ENCODE results near the gene IFNW1.
"Not testable (repeated sequence)": the region's sequence is repeated elsewhere in the genome, so short reads cannot be mapped to it uniquely, and the experiment has no call there.

Gene IFNW1

GRCh38 chr9:21153336-21154017 lies 11.8 kb upstream of the IFNW1 start:
- H3K4me1 ChIP-seq (ENCODE audit: control insufficient read depth, low read depth, low read length): no peaks in the 10 kb centered on the region
- no peaks in the 10 kb centered on the region for H3K9me3 ChIP-seq (ENCODE audit: control insufficient read depth, low read depth, low read length)
- H3K36me3 ChIP-seq (ENCODE audit: control insufficient read depth, low read depth, low read length): no peaks in the 10 kb centered on the region
- H3K4me3 ChIP-seq (ENCODE audit: low read length): no peak overlapping the region
- H3K27ac ChIP-seq (ENCODE audit: low read length): no peak overlapping the region
- H3K9ac ChIP-seq (ENCODE audit: low read length): no peak overlapping the region
- no peaks in the 10 kb centered on the region for H3K27me3 ChIP-seq (ENCODE audit: control insufficient read depth, insufficient read depth, low read length)

GRCh38 chr9:21144603-21145002 lies 3.0 kb upstream of the IFNW1 start:
- no peaks in the 10 kb centered on the region for H3K36me3 ChIP-seq (ENCODE audit: control insufficient read depth, low read depth, low read length)
- no peaks in the 10 kb centered on the region for H3K9me3 ChIP-seq (ENCODE audit: control insufficient read depth, low read depth, low read length)
- H3K4me3 ChIP-seq (ENCODE audit: low read length): no peak overlapping the region
- no peaks in the 10 kb centered on the region for H3K27me3 ChIP-seq (ENCODE audit: control insufficient read depth, insufficient read depth, low read length)
- no peaks in the 10 kb centered on the region for H3K4me1 ChIP-seq (ENCODE audit: control insufficient read depth, low read depth, low read length)
- no peak overlapping the region for H3K27ac ChIP-seq (ENCODE audit: low read length)
- no peak overlapping the region for H3K9ac ChIP-seq (ENCODE audit: low read length)

GRCh38 chr9:21137020-21137419 lies 4.6 kb downstream of the IFNW1 start:
- Histone ChIP-seq H3K36me3 (ENCODE audit: control insufficient read depth, low read depth, low read length) (no peaks in the 10 kb centered on the region), H3K27me3 (ENCODE audit: control insufficient read depth, insufficient read depth, low read length) (no peaks in the 10 kb centered on the region), H3K9ac (ENCODE audit: low read length) (no peak overlapping the region), H3K27ac (ENCODE audit: low read length) (no peak overlapping the region), H3K9me3 (ENCODE audit: control insufficient read depth, low read depth, low read length) (no peaks in the 10 kb centered on the region), H3K4me3 (ENCODE audit: low read length) (no peak overlapping the region), H3K4me1 (ENCODE audit: control insufficient read depth, low read depth, low read length) (no peaks in the 10 kb centered on the region)

- Histone ChIP-seq H3K4me3 (ENCODE audit: low read length) (no peak overlapping the region), H3K9me3 (ENCODE audit: control insufficient read depth, low read depth, low read length) (no peaks in the 10 kb centered on the region), H3K9ac (ENCODE audit: low read length) (no peak overlapping the region), H3K36me3 (ENCODE audit: control insufficient read depth, low read depth, low read length) (no peaks in the 10 kb centered on the region), H3K27ac (ENCODE audit: low read length) (no peak overlapping the region), H3K4me1 (ENCODE audit: control insufficient read depth, low read depth, low read length) (no peaks in the 10 kb centered on the region), H3K27me3 (ENCODE audit: control insufficient read depth, insufficient read depth, low read length) (no peaks in the 10 kb centered on the region)
Observed at GRCh38 chr9:21135736-21136135, 5.9 kb downstream of the IFNW1 start.

- not testable (repeated sequence) for H3K27me3 ChIP-seq (ENCODE audit: control insufficient read depth, insufficient read depth, low read length); H3K4me3 ChIP-seq (ENCODE audit: low read length); H3K36me3 ChIP-seq (ENCODE audit: control insufficient read depth, low read depth, low read length); H3K4me1 ChIP-seq (ENCODE audit: control insufficient read depth, low read depth, low read length); H3K9ac ChIP-seq (ENCODE audit: low read length); H3K27ac ChIP-seq (ENCODE audit: low read length); H3K9me3 ChIP-seq (ENCODE audit: control insufficient read depth, low read depth, low read length)
Observed at GRCh38 chr9:21128186-21128585, 13.4 kb downstream of the IFNW1 start.

- Histone ChIP-seq H3K27me3 (ENCODE audit: control insufficient read depth, insufficient read depth, low read length) (no peaks in the 10 kb centered on the region), H3K4me3 (ENCODE audit: low read length) (no peak overlapping the region), H3K4me1 (ENCODE audit: control insufficient read depth, low read depth, low read length) (no peaks in the 10 kb centered on the region), H3K36me3 (ENCODE audit: control insufficient read depth, low read depth, low read length) (no peaks in the 10 kb centered on the region), H3K9ac (ENCODE audit: low read length) (no peak overlapping the region), H3K9me3 (ENCODE audit: control insufficient read depth, low read depth, low read length) (no peaks in the 10 kb centered on the region), H3K27ac (ENCODE audit: low read length) (no peak overlapping the region)
Observed at GRCh38 chr9:21121595-21122251, 19.9 kb downstream of the IFNW1 start.

- H3K4me1 ChIP-seq (ENCODE audit: control insufficient read depth, low read depth, low read length): no peaks in the 10 kb centered on the region
- no peak overlapping the region for H3K9ac ChIP-seq (ENCODE audit: low read length)
- no peaks in the 10 kb centered on the region for H3K36me3 ChIP-seq (ENCODE audit: control insufficient read depth, low read depth, low read length)
- H3K9me3 ChIP-seq (ENCODE audit: control insufficient read depth, low read depth, low read length): no peaks in the 10 kb centered on the region
- no peaks in the 10 kb centered on the region for H3K27me3 ChIP-seq (ENCODE audit: control insufficient read depth, insufficient read depth, low read length)
- no peak overlapping the region for H3K4me3 ChIP-seq (ENCODE audit: low read length)
- H3K27ac ChIP-seq (ENCODE audit: low read length): no peak overlapping the region
Observed at GRCh38 chr9:21121079-21121478, 20.6 kb downstream of the IFNW1 start.

- no peaks in the 10 kb centered on the region for H3K9me3 ChIP-seq (ENCODE audit: control insufficient read depth, low read depth, low read length)
- H3K9ac ChIP-seq (ENCODE audit: low read length): no peak overlapping the region
- no peaks in the 10 kb centered on the region for H3K4me1 ChIP-seq (ENCODE audit: control insufficient read depth, low read depth, low read length)
- no peaks in the 10 kb centered on the region for H3K27me3 ChIP-seq (ENCODE audit: control insufficient read depth, insufficient read depth, low read length)
- no peak overlapping the region for H3K4me3 ChIP-seq (ENCODE audit: low read length)
- H3K36me3 ChIP-seq (ENCODE audit: control insufficient read depth, low read depth, low read length): no peaks in the 10 kb centered on the region
- no peak overlapping the region for H3K27ac ChIP-seq (ENCODE audit: low read length)
Observed at GRCh38 chr9:21119093-21119770, 22.4 kb downstream of the IFNW1 start.

GRCh38 chr9:21114311-21114710 lies 27.3 kb downstream of the IFNW1 start:
- Histone ChIP-seq H3K9me3 (ENCODE audit: control insufficient read depth, low read depth, low read length) (no peaks in the 10 kb centered on the region), H3K36me3 (ENCODE audit: control insufficient read depth, low read depth, low read length) (no peaks in the 10 kb centered on the region), H3K27ac (ENCODE audit: low read length) (no peak overlapping the region), H3K4me3 (ENCODE audit: low read length) (no peak overlapping the region), H3K27me3 (ENCODE audit: control insufficient read depth, insufficient read depth, low read length) (no peaks in the 10 kb centered on the region), H3K9ac (ENCODE audit: low read length) (no peak overlapping the region), H3K4me1 (ENCODE audit: control insufficient read depth, low read depth, low read length) (no peaks in the 10 kb centered on the region)

GRCh38 chr9:21110708-21111576 lies 30.7 kb downstream of the IFNW1 start:
- Histone ChIP-seq H3K9ac (ENCODE audit: low read length) (no peak overlapping the region), H3K4me1 (ENCODE audit: control insufficient read depth, low read depth, low read length) (no peaks in the 10 kb centered on the region), H3K4me3 (ENCODE audit: low read length) (no peak overlapping the region), H3K9me3 (ENCODE audit: control insufficient read depth, low read depth, low read length) (no peaks in the 10 kb centered on the region), H3K27me3 (ENCODE audit: control insufficient read depth, insufficient read depth, low read length) (no peaks in the 10 kb centered on the region), H3K27ac (ENCODE audit: low read length) (no peak overlapping the region), H3K36me3 (ENCODE audit: control insufficient read depth, low read depth, low read length) (no peaks in the 10 kb centered on the region)

GRCh38 chr9:21104787-21105186 lies 36.8 kb downstream of the IFNW1 start:
- Histone ChIP-seq H3K27me3 (ENCODE audit: control insufficient read depth, insufficient read depth, low read length) (no peaks in the 10 kb centered on the region), H3K36me3 (ENCODE audit: control insufficient read depth, low read depth, low read length) (no peaks in the 10 kb centered on the region), H3K4me1 (ENCODE audit: control insufficient read depth, low read depth, low read length) (peaks cover 9% of the 10 kb centered on the region), H3K9me3 (ENCODE audit: control insufficient read depth, low read depth, low read length) (no peaks in the 10 kb centered on the region), H3K4me3 (ENCODE audit: low read length) (no peak overlapping the region), H3K9ac (ENCODE audit: low read length) (no peak overlapping the region), H3K27ac (ENCODE audit: low read length) (no peak overlapping the region)
